A673 (cell line): ENCODE data around the gene TBC1D4.

ENCODE experiments used
- EZH2 ChIP-seq: fragments of 200-600 bp; sonication (generic); IDR thresholded peaks from 2 replicates; pipeline ENCODE4 v1.6.1; 2017; ENCODE audit warnings: borderline replicate concordance, low read depth, mild to moderate bottlenecking, mixed read lengths, antibody characterized with exemption, low read length; ENCODE audit not compliant: poor library complexity, severe bottlenecking
- TF ChIP-seq, protein P1 (sequence below): fragments of 300-800, 200-600 bp; sonication (generic); conservative IDR thresholded peaks from 2 replicates; pipeline ENCODE4 v1.5.1; 2017; ENCODE audit warnings: low read depth, mild to moderate bottlenecking, antibody characterized with exemption, low read length, moderate library complexity, mixed read lengths

DNA sequence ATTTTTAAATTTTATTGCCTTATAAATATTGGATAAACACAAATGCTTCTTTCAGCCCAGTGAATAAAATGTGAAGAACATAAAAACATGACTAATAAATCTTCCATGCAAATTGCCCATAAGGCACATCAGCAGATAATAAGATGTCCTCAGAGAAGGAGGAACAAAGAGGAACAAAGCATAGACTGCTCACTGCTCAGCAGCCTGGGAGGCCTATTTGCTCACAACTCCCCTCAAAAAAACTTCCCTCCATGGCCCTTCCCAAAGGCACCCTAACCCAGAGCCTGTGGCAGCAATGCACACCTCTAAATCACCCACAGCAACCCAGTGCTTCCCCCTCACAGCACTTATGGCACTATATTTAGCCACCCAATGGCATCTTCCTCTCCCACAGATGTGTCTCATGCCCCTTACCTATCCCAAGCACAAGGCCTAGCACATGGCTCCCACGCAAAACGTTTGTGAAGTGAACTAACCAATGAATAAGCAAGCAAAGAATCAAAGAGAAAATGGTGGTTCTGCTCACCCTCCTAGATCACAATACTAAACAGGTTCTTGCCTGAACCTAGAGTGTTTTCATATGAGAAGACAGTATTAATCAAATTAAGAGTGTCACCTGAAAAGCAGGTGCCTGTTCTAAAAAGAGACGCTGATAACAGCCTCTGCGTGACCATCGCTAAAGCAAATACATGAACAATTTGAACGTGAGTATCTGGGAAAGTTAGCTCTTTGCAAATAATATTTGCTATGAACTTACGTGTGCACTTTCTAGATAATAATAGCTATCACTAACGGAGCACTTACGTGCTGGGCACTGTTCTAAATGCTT lies 96.9 kb downstream of the TBC1D4 start:
- TF ChIP-seq, protein P1, sequence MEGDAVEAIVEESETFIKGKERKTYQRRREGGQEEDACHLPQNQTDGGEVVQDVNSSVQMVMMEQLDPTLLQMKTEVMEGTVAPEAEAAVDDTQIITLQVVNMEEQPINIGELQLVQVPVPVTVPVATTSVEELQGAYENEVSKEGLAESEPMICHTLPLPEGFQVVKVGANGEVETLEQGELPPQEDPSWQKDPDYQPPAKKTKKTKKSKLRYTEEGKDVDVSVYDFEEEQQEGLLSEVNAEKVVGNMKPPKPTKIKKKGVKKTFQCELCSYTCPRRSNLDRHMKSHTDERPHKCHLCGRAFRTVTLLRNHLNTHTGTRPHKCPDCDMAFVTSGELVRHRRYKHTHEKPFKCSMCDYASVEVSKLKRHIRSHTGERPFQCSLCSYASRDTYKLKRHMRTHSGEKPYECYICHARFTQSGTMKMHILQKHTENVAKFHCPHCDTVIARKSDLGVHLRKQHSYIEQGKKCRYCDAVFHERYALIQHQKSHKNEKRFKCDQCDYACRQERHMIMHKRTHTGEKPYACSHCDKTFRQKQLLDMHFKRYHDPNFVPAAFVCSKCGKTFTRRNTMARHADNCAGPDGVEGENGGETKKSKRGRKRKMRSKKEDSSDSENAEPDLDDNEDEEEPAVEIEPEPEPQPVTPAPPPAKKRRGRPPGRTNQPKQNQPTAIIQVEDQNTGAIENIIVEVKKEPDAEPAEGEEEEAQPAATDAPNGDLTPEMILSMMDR, result no peak
- no peak for TF ChIP-seq EZH2
